Activated CD4-positive, alpha-beta memory T cell treated with anti-CD3 and anti-CD28 coated beads for 36 hours (primary cell): ENCODE measurements around the gene WHRN. TPM values are rescaled to one million over a fixed set of nuclear protein-coding genes. Genes with fewer than 3 reads are reported as not detected.

Experiments used
- CTCF ChIA-PET: fragments of 350-600 bp; sonication (Branson Sonifier 250); formaldehyde crosslinking; loops from one replicate; lab custom pipeline; 2021; ENCODE audit warnings: antibody characterized with exemption, inconsistent platforms; lab: Charles Lee
- POLR2A ChIA-PET: fragments of 350-600 bp; sonication (Branson Sonifier 250); formaldehyde crosslinking; loops from one replicate; lab custom pipeline; 2021; ENCODE audit warnings: antibody characterized with exemption; lab: Charles Lee
- DNase-seq: peaks from one replicate; pipeline ENCODE4 v3.0.0-alpha.2; 2020
- H3K27ac Mint-ChIP-seq: one replicate; pipeline ENCODE4 v1.8.0; 2021; ENCODE audit warnings: mixed read lengths
- H3K27me3 Mint-ChIP-seq: one replicate; pipeline ENCODE4 v1.8.0; 2021; ENCODE audit warnings: mixed read lengths
- H3K36me3 Mint-ChIP-seq: one replicate; pipeline ENCODE4 v1.8.0; 2021; ENCODE audit warnings: mixed read lengths
- H3K4me1 Mint-ChIP-seq: one replicate; pipeline ENCODE4 v1.8.0; 2021; ENCODE audit warnings: low read depth, mixed read lengths
- H3K4me3 Mint-ChIP-seq: one replicate; pipeline ENCODE4 v1.8.0; 2021; ENCODE audit warnings: mild to moderate bottlenecking, mixed read lengths
- H3K9me3 Mint-ChIP-seq: one replicate; pipeline ENCODE4 v1.8.0; 2021; ENCODE audit warnings: mixed read lengths
- intact Hi-C: fragments of 100-400 bp; cut with micrococcal nuclease; formaldehyde crosslinking; loops from one replicate; pipeline ENCODE4 v1.15.1; 2023
- total RNA-seq, 2 experiments: library from RNA; stranded (reverse); gene quantifications; one replicate each; pipeline ENCODE4 v1.2.3, GENCODE V29; 2021

The WHRN gene
- total RNA-seq, 2 experiments from 2014 or later: 2.8 to 4.4 TPM

DNA sequence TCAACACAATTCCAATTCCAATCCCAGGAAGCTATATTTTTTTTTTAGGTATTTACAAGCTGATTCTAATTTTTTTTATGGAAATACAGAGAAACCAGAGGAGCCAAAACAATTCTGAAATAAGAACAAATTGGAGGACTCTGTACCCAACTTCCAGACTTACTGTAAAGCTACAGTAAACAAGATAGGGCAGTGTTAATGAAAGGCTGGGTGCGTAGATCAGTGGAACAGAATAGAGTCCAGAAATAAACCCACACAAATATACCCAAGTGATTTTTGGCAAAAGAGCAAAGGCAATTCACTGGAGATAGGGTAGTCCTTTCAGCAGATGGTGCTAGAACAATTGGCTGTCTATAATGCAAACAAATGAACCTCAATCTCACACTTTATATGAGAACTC is 50.6 kb downstream of the WHRN start:
- Mint-ChIP-seq H3K27ac (no peak overlapping the region), H3K4me1 (peaks cover 23% of the 10 kb centered on the region), H3K4me3 (no peak overlapping the region), H3K27me3 (no peaks in the 10 kb centered on the region), H3K9me3 (peaks cover 6% of the 10 kb centered on the region), H3K36me3 (no peaks in the 10 kb centered on the region)
- no peak for DNase-seq
- ChIA-PET POLR2A (no interaction called here), CTCF (interaction anchor here (0.6 to 1.6 kb wide), 3 partner anchors 199 to 570 kb away, joined by 3 to 5 read pairs (median 3); no protein-coding TSS in a partner anchor)
- intact Hi-C loops: loop anchor here (5.0 kb wide), 2 partner anchors 33 to 47 kb away; no protein-coding TSS in a partner anchor

DNA sequence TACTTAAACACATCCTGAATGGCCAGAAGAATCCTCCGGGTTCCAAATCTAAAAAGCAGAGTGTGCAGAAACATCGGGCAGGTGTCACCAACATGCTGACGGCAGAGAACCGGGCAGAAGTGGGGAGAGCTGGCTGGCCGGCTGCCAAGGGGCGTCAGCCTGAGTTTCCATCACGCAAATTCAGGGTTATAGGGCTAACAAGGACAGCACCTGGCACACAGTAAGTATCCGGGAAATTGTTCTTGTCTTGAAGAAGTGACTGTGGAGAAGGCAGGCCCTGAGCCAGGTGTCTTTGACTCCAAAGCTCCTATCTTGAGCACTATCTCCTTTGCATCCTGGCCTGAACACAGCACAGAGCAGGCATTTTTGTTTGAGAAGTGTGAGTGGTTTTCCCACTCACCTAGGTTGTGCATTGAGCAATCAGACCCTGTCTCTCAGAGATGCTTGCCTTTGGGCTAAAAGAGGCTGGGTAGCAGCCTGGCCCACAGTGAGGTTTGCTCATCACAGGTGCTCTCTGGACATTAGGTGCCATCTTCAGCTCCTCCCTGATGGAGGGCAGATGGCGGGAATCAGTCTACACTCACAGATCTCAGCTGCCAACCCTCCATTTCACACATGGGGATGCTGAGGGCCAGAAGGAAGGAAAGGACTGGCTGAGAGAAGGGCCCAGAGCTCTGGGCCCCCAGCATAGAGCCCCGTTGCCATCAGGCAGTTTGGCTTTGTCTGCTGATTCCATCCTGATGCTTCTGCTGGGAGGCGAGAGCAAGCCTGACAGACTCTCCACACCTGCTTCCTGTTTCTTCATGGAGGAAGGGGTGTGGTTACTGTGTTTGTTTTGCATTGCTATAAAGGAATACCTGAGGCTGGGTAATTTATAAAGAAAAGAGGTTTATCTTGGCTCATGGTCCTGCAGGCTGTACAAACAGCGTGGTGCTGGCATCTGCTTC is 52.8 kb downstream of the WHRN start:
- no peaks in the 10 kb centered on the region for H3K27me3 Mint-ChIP-seq
- ChIA-PET POLR2A (no interaction called here), CTCF (no interaction called here)
- intact Hi-C loops: loop anchor here (5.0 kb wide), 2 partner anchors 35 to 45 kb away; no protein-coding TSS in a partner anchor
- H3K4me1 Mint-ChIP-seq: peaks cover 27% of the 10 kb centered on the region
- peaks cover 6% of the 10 kb centered on the region for H3K9me3 Mint-ChIP-seq
- H3K4me3 Mint-ChIP-seq: no peak overlapping the region
- H3K36me3 Mint-ChIP-seq: no peaks in the 10 kb centered on the region
- DNase-seq: peak; percentile 59
- peak overlapping the region; percentile 64 for H3K27ac Mint-ChIP-seq

DNA sequence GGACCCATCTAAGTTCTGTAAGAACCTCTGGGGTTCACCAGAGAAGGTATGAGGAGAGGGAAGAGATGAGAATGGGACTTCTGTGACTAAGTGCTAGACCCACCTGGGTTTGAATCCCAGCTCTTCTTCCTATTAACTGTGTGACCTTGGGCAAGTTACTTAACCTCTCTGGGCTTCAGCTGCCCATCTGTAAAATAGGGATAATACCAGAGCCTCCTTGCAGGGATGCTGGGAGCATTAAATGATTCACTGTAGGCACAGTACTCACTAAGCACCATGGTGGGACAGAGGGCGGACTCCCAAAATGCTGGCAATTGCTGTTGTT is 53.6 kb downstream of the WHRN start:
- no peak overlapping the region for H3K4me3 Mint-ChIP-seq

GRCh38 chr9:114450833-114451706 is 54.2 kb downstream of the WHRN start:
- H3K4me3 Mint-ChIP-seq: no peak overlapping the region
- H3K27ac Mint-ChIP-seq: no peak overlapping the region
- H3K9me3 Mint-ChIP-seq: peaks cover 6% of the 10 kb centered on the region
- peak; percentile 15 for DNase-seq
- POLR2A ChIA-PET: no interaction called here
- H3K36me3 Mint-ChIP-seq: no peaks in the 10 kb centered on the region
- peaks cover 27% of the 10 kb centered on the region for H3K4me1 Mint-ChIP-seq
- CTCF ChIA-PET: interaction anchor here (0.8 to 1.3 kb wide), 3 partner anchors 17 to 203 kb away, joined by 3 read pairs; no protein-coding TSS in a partner anchor
- no peaks in the 10 kb centered on the region for H3K27me3 Mint-ChIP-seq
- intact Hi-C loops: loop anchor here (5.0 kb wide), 2 partner anchors 36 to 44 kb away; no protein-coding TSS in a partner anchor

More for the DNA sequence above, 53.6 kb downstream of the WHRN start:
- H3K27ac Mint-ChIP-seq: no peak overlapping the region
- no peaks in the 10 kb centered on the region for H3K27me3 Mint-ChIP-seq
- no peak for DNase-seq
- ChIA-PET POLR2A (no interaction called here), CTCF (interaction anchor here (1.3 kb wide), 1 partner anchor 202 kb away, joined by 3 read pairs; no protein-coding TSS in a partner anchor)
- intact Hi-C loops: loop anchor here (5.0 kb wide), 2 partner anchors 36 to 44 kb away; no protein-coding TSS in a partner anchor
- H3K4me1 Mint-ChIP-seq: peaks cover 27% of the 10 kb centered on the region
- no peaks in the 10 kb centered on the region for H3K36me3 Mint-ChIP-seq
- peaks cover 6% of the 10 kb centered on the region for H3K9me3 Mint-ChIP-seq

- Mint-ChIP-seq H3K4me1 (peaks cover 27% of the 10 kb centered on the region), H3K9me3 (peaks cover 6% of the 10 kb centered on the region), H3K4me3 (no peak overlapping the region), H3K36me3 (no peaks in the 10 kb centered on the region), H3K27me3 (no peaks in the 10 kb centered on the region), H3K27ac (no peak overlapping the region)
- CTCF ChIA-PET: interaction anchor here (0.6 to 1.3 kb wide), 3 partner anchors 45 to 768 kb away, joined by 3 read pairs; no protein-coding TSS in a partner anchor
- POLR2A ChIA-PET: no interaction called here
- intact Hi-C loops: loop anchor here (5.0 kb wide), 2 partner anchors 37 to 43 kb away; no protein-coding TSS in a partner anchor
- no peak for DNase-seq
Observed at GRCh38 chr9:114450181-114450580, 55.1 kb downstream of the WHRN start.

DNA sequence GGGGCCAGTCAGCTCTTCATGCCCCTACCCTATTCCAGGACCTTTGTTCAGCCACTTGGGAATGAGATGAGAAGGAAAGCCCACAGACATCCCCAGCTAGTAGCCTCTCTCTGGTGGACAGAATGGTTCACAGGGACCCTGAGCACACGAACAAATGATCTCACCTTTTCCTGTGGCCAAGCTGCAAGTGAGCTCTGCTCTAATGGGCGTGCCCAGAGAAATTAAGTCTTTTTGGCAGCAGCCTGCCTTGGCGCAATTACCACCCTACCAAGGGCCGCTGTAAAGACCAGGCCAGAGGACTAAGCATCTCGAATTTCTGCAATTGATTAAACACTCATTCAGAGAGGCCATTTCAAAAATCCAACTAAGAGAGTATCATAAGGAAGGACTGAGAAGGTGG is 56.0 kb downstream of the WHRN start:
- Mint-ChIP-seq H3K36me3 (no peaks in the 10 kb centered on the region), H3K9me3 (peaks cover 6% of the 10 kb centered on the region), H3K4me3 (no peak overlapping the region), H3K27ac (no peak overlapping the region), H3K27me3 (no peaks in the 10 kb centered on the region), H3K4me1 (peaks cover 27% of the 10 kb centered on the region)
- CTCF ChIA-PET: no interaction called here
- DNase-seq: no peak
- intact Hi-C loops: no loop called here
- POLR2A ChIA-PET: no interaction called here

- POLR2A ChIA-PET: no interaction called here
Observed at GRCh38 chr9:114448706-114449105, 56.6 kb downstream of the WHRN start.

GRCh38 chr9:114446672-114447450 is 58.4 kb downstream of the WHRN start:
- Mint-ChIP-seq H3K36me3 (peaks cover 3% of the 10 kb centered on the region), H3K4me1 (peaks cover 14% of the 10 kb centered on the region), H3K9me3 (peaks cover 11% of the 10 kb centered on the region), H3K27ac (no peak overlapping the region), H3K4me3 (no peak overlapping the region), H3K27me3 (no peaks in the 10 kb centered on the region)
- CTCF ChIA-PET: interaction anchor here (1.2 kb wide), 1 partner anchor 15 kb away, joined by 3 read pairs; no protein-coding TSS in a partner anchor
- intact Hi-C loops: no loop called here
- no peak for DNase-seq
- POLR2A ChIA-PET: no interaction called here

More at GRCh38 chr9:114448706-114449105, 56.6 kb downstream of the WHRN start:
- intact Hi-C loops: no loop called here
- peaks cover 6% of the 10 kb centered on the region for H3K9me3 Mint-ChIP-seq
- no peak for DNase-seq
- H3K27me3 Mint-ChIP-seq: no peaks in the 10 kb centered on the region
- peaks cover under 1% of the 10 kb centered on the region for H3K36me3 Mint-ChIP-seq
- peaks cover 27% of the 10 kb centered on the region for H3K4me1 Mint-ChIP-seq
- H3K27ac Mint-ChIP-seq: no peak overlapping the region
- H3K4me3 Mint-ChIP-seq: no peak overlapping the region
- CTCF ChIA-PET: no interaction called here

- Mint-ChIP-seq H3K4me1 (peaks cover 6% of the 10 kb centered on the region), H3K9me3 (peaks cover 11% of the 10 kb centered on the region), H3K36me3 (peaks cover 3% of the 10 kb centered on the region), H3K27me3 (no peaks in the 10 kb centered on the region), H3K27ac (no peak overlapping the region), H3K4me3 (no peak overlapping the region)
- ChIA-PET POLR2A (no interaction called here), CTCF (interaction anchor here (1.2 kb wide), 1 partner anchor 16 kb away, joined by 3 read pairs; no protein-coding TSS in a partner anchor)
- DNase-seq: no peak
- intact Hi-C loops: no loop called here
Observed at GRCh38 chr9:114446036-114446435, 59.2 kb downstream of the WHRN start.

DNA sequence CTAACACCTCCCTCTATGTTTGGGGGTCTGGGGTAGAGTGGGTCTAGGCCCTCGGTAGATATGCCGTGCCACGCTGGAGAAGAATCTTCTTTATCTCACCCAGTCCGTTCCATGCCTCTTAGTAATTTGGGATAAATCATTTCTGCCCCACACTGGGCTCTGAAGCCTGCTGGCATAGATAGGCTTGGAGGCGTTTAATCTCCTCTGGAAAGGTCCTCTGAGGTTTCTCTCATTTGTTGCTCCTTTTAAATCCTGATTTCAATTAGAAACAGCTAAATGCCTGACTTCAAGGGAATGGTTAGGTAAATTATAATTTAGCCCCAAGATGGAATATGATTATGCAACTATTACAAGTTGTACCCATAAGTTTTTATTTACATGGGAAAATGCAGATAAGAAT is 59.7 kb downstream of the WHRN start:
- intact Hi-C loops: no loop called here
- H3K36me3 Mint-ChIP-seq: peaks cover 3% of the 10 kb centered on the region
- H3K4me3 Mint-ChIP-seq: no peak overlapping the region
- H3K27ac Mint-ChIP-seq: no peak overlapping the region
- CTCF ChIA-PET: no interaction called here
- POLR2A ChIA-PET: no interaction called here
- H3K4me1 Mint-ChIP-seq: peaks cover 4% of the 10 kb centered on the region
- peaks cover 11% of the 10 kb centered on the region for H3K9me3 Mint-ChIP-seq
- H3K27me3 Mint-ChIP-seq: no peaks in the 10 kb centered on the region
- DNase-seq: no peak

GRCh38 chr9:114442022-114442421 is 63.3 kb downstream of the WHRN start:
- H3K36me3 Mint-ChIP-seq: peaks cover 3% of the 10 kb centered on the region
- no peak overlapping the region for H3K27ac Mint-ChIP-seq
- POLR2A ChIA-PET: no interaction called here
- peaks cover 11% of the 10 kb centered on the region for H3K9me3 Mint-ChIP-seq
- intact Hi-C loops: no loop called here
- no peaks in the 10 kb centered on the region for H3K27me3 Mint-ChIP-seq
- CTCF ChIA-PET: no interaction called here
- H3K4me1 Mint-ChIP-seq: no peaks in the 10 kb centered on the region
- no peak for DNase-seq
- no peak overlapping the region for H3K4me3 Mint-ChIP-seq
